Right cardiac atrium (tissue), 5 donors: ENCODE results near the gene SPATS2L. TPM values are rescaled to one million over a fixed set of nuclear protein-coding genes. Genes with fewer than 3 reads are reported as not detected.

ENCODE experiments used
- ATAC-seq, 2 donors: fragments of 200-7000 bp; cut with Tn5 transposase; one replicate each; pipeline versions ENCODE4 v1.8.0 to v1.9.1; 2020; ENCODE audit warnings: moderate library complexity in 2 of 2, mild to moderate bottlenecking in 1 of 2
- DNase-seq, 3 donors: peaks; one replicate each; pipeline ENCODE4 v3.0.0-alpha.2; 2020
- H3K27ac ChIP-seq: one replicate; pipeline ENCODE4 v1.5.1; 2013; ENCODE audit warnings: mild to moderate bottlenecking, low read length, control low read depth, moderate library complexity
- H3K27me3 ChIP-seq: one replicate; pipeline ENCODE4 v1.6.1; 2013; ENCODE audit not compliant: control insufficient read depth, insufficient read depth
- H3K4me1 ChIP-seq: one replicate; pipeline ENCODE4 v1.6.1; 2013; ENCODE audit warnings: low read length; ENCODE audit not compliant: control insufficient read depth, insufficient read depth
- H3K4me3 ChIP-seq: one replicate; pipeline ENCODE4 v1.5.1; 2013; ENCODE audit warnings: low read length, control low read depth
- H3K9me3 ChIP-seq: one replicate; pipeline ENCODE4 v1.6.1; 2013; ENCODE audit warnings: low read length; ENCODE audit not compliant: control insufficient read depth
- WGBS: extraction: QIAGEN DNeasy Blood & Tissue Kit; methylation state at CpG from one replicate; pipeline ENCODE4 v1.1.7; 2013; 5-methylcytosine and 5-hydroxymethylcytosine counted together
- intact Hi-C, 4 donors: fragments of 100-400 bp; cut with DNase I; formaldehyde crosslinking; loops; one replicate each; pipeline versions ENCODE4 v1.11.0 to v1.14.0; 2022 to 2023
- polyA plus RNA-seq: library from polyadenylated mRNA; stranded (reverse); fragments of 200-250 nt; gene quantifications from one replicate; pipeline ENCODE4 v1.2.3, GENCODE V29; 2013
- total RNA-seq, 4 donors: library from RNA; stranded (reverse); fragmentation: NEBNext Ultra II Directional; extraction: Animal tissue kit (Norgen Biotek cat#: 25700); gene quantifications; one replicate each; pipeline ENCODE4 v1.2.1, GENCODE V29; 2021
- donor health status: healthy with polysubstance abuse.
- donor health status: DM: no; HTN: yes; CAD: no.
- donor health status: DM: no; HTN: no; CAD: no.
- donor health status: DM: no; HTN: yes; CAD: no; lungs with severe emphysema.
- donor health status: DM: yes; HTN: yes; CAD: no.

SPATS2L gene
- total and polyA plus RNA-seq, 5 donors, result 90.6 to 147 (median 124) TPM

- Histone ChIP-seq H3K27me3 (no peaks in the 10 kb centered on the region), H3K27ac (no peak overlapping the region), H3K4me3 (no peak overlapping the region), H3K4me1 (peaks cover 2% of the 10 kb centered on the region), H3K9me3 (no peaks in the 10 kb centered on the region)
- DNase-seq, result no peak
- 84% methylated on average over 5 of the region's 5 CpGs for WGBS
- no peak for ATAC-seq
- intact Hi-C loops, result no loop called here
Observed at GRCh38 chr2:200297100-200297499, 9.4 kb upstream of the SPATS2L start.

- ATAC-seq (no peak), DNase-seq (no peak)
- Histone ChIP-seq H3K4me1 (peaks cover 2% of the 10 kb centered on the region), H3K9me3 (no peaks in the 10 kb centered on the region), H3K27me3 (no peaks in the 10 kb centered on the region), H3K4me3 (no peak overlapping the region), H3K27ac (no peak overlapping the region)
- 91% methylated on average over 5 of the region's 5 CpGs for WGBS
- intact Hi-C loops, result no loop called here
Observed at GRCh38 chr2:200297989-200298388, 8.5 kb upstream of the SPATS2L start.

GRCh38 chr2:200298816-200299215, 7.7 kb upstream of the SPATS2L start:
- intact Hi-C loops, result no loop called here
- Histone ChIP-seq H3K27ac (no peak overlapping the region), H3K27me3 (no peaks in the 10 kb centered on the region), H3K4me1 (peaks cover 2% of the 10 kb centered on the region), H3K4me3 (no peak overlapping the region), H3K9me3 (no peaks in the 10 kb centered on the region)
- 97% methylated on average over 3 of the region's 3 CpGs for WGBS
- ATAC-seq (no peak), DNase-seq (no peak)

- 98% methylated on average over 1 of the region's 1 CpG for WGBS
- ATAC-seq, result no peak
- Histone ChIP-seq H3K27ac (no peak overlapping the region), H3K4me3 (no peak overlapping the region), H3K27me3 (no peaks in the 10 kb centered on the region), H3K9me3 (no peaks in the 10 kb centered on the region), H3K4me1 (peaks cover 2% of the 10 kb centered on the region)
- DNase-seq, result no peak
- intact Hi-C loops, result loop anchor here (10.0 kb wide), 5 partner anchors 105 to 315 kb away; no protein-coding TSS in a partner anchor
Observed at GRCh38 chr2:200300065-200300464, 6.4 kb upstream of the SPATS2L start.

- Histone ChIP-seq H3K4me3 (no peak overlapping the region), H3K4me1 (peaks cover 2% of the 10 kb centered on the region), H3K9me3 (no peaks in the 10 kb centered on the region), H3K27me3 (no peaks in the 10 kb centered on the region), H3K27ac (no peak overlapping the region)
- intact Hi-C loops, result loop anchor here (10.0 kb wide), 5 partner anchors 104 to 316 kb away; no protein-coding TSS in a partner anchor
- ATAC-seq, result peak; percentile 76 to 84
- WGBS, result 51% methylated on average over 4 of the region's 4 CpGs
- DNase-seq, result peak in 2 of 3 donors; percentile 23 to 64
Observed at GRCh38 chr2:200300638-200301314, 5.7 kb upstream of the SPATS2L start.

GRCh38 chr2:200301953-200302858, 4.3 kb upstream of the SPATS2L start:
- intact Hi-C loops, result loop anchor here (10.0 kb wide), 5 partner anchors 103 to 317 kb away; no protein-coding TSS in a partner anchor
- ATAC-seq (no peak), DNase-seq (no peak)
- no peaks in the 10 kb centered on the region for H3K27me3 ChIP-seq
- WGBS, result 75% methylated on average over 3 of the region's 3 CpGs
- H3K9me3 ChIP-seq, result no peaks in the 10 kb centered on the region
- H3K27ac ChIP-seq, result no peak overlapping the region
- H3K4me1 ChIP-seq, result peaks cover 2% of the 10 kb centered on the region
- H3K4me3 ChIP-seq, result no peak overlapping the region

GRCh38 chr2:200302940-200303727, 3.4 kb upstream of the SPATS2L start:
- 85% methylated on average over 9 of the region's 9 CpGs for WGBS
- no peak overlapping the region for H3K4me3 ChIP-seq
- no peaks in the 10 kb centered on the region for H3K27me3 ChIP-seq
- intact Hi-C loops, result loop anchor here (10.0 kb wide), 5 partner anchors 102 to 318 kb away; no protein-coding TSS in a partner anchor
- no peak overlapping the region for H3K27ac ChIP-seq
- H3K4me1 ChIP-seq, result peaks cover 2% of the 10 kb centered on the region
- DNase-seq (no peak), ATAC-seq (no peak)
- no peaks in the 10 kb centered on the region for H3K9me3 ChIP-seq

- intact Hi-C loops, result loop anchor here (5.0 to 10.0 kb wide), 7 partner anchors 47 to 328 kb away; no protein-coding TSS in a partner anchor
- Histone ChIP-seq H3K4me3 (peak overlapping the region; percentile 99), H3K9me3 (no peaks in the 10 kb centered on the region), H3K27ac (peak overlapping the region; percentile 69), H3K27me3 (no peaks in the 10 kb centered on the region), H3K4me1 (peaks cover 3% of the 10 kb centered on the region)
- DNase-seq (peak; percentile 44 to 79 (median 66)), ATAC-seq (peak; percentile 40 to 58)
- WGBS, result under 1% methylated on average over 14 of the region's 14 CpGs
Observed at GRCh38 chr2:200305797-200306195, 697 bp upstream of the SPATS2L start.

GRCh38 chr2:200306931-200307723, 634 bp downstream of the SPATS2L start:
- Histone ChIP-seq H3K27me3 (no peaks in the 10 kb centered on the region), H3K4me3 (peak overlapping the region; percentile 99), H3K9me3 (no peaks in the 10 kb centered on the region), H3K4me1 (peaks cover 7% of the 10 kb centered on the region), H3K27ac (peak overlapping the region; percentile 69)
- under 1% methylated on average over 120 of the region's 120 CpGs for WGBS
- DNase-seq (peak; percentile 65 to 83 (median 81)), ATAC-seq (peak; percentile 79 to 83)
- intact Hi-C loops, result loop anchor here (5.0 to 10.0 kb wide), 7 partner anchors 45 to 330 kb away; no protein-coding TSS in a partner anchor
